MM.1S (cell line): Measurements from ENCODE around the gene CHST13.

Source experiments
- CTCF ChIP-seq: fragments of 300-600 bp; sonication (generic); IDR thresholded peaks from 2 replicates; pipeline ENCODE4 v1.5.1; 2016; ENCODE audit warnings: antibody characterized with exemption, low read length, mixed read lengths
- EZH2 ChIP-seq: fragments of 300-600 bp; sonication (generic); optimal IDR thresholded peaks from 2 replicates; pipeline ENCODE3; 2017; ENCODE audit warnings: low read depth, mild to moderate bottlenecking, antibody characterized with exemption, low read length, mixed read lengths
- EZH2phosphoT487 ChIP-seq: fragments of 300-600 bp; sonication (generic); IDR thresholded peaks from 2 replicates; pipeline ENCODE4 v1.6.1; 2018; ENCODE audit warnings: antibody characterized with exemption, low read length

GRCh38 chr3:126485956-126486355 is 38.0 kb upstream of the CHST13 start:
- TF ChIP-seq CTCF (no peak), EZH2phosphoT487 (no peak), EZH2 (no peak)
